Loucy (cell line): Measurements from ENCODE around the gene MCAM.

Source experiments
- H2AFZ ChIP-seq: fragments of 200-600 bp; sonication (generic); 2 replicates; pipeline ENCODE4 v1.6.0; 2016; ENCODE audit warnings: antibody characterized with exemption, mild to moderate bottlenecking, low read length, moderate library complexity
- H3F3A ChIP-seq: fragments of 200-600 bp; 2 replicates; pipeline ENCODE4 v1.6.0; 2016; ENCODE audit warnings: antibody characterized with exemption, low read depth, mild to moderate bottlenecking
- H3K27me3 ChIP-seq: fragments of 200-600 bp; sonication (generic); 2 replicates; pipeline ENCODE4 v1.6.1; 2014; ENCODE audit warnings: low read length, mild to moderate bottlenecking; ENCODE audit not compliant: insufficient read depth, poor library complexity, severe bottlenecking
- H3K36me3 ChIP-seq: fragments of 200-600 bp; sonication (generic); 2 replicates; pipeline ENCODE4 v1.6.1; 2016; ENCODE audit warnings: low read length; ENCODE audit not compliant: insufficient read depth
- H3K4me1 ChIP-seq: fragments of 200-600 bp; sonication (generic); 2 replicates; pipeline ENCODE4 v1.5.1; 2014; ENCODE audit warnings: low read length, mild to moderate bottlenecking; ENCODE audit not compliant: insufficient read depth, poor library complexity, severe bottlenecking
- H3K4me2 ChIP-seq: fragments of 200-600 bp; sonication (generic); 2 replicates; pipeline ENCODE4 v1.6.0; 2014; ENCODE audit warnings: antibody characterized with exemption, low read length, low read depth, mild to moderate bottlenecking; ENCODE audit not compliant: poor library complexity, severe bottlenecking
- H3K4me3 ChIP-seq: fragments of 200-600 bp; sonication (generic); 2 replicates; pipeline ENCODE4 v1.5.1; 2014; ENCODE audit warnings: low read length, mild to moderate bottlenecking, mixed read lengths; ENCODE audit not compliant: poor library complexity, severe bottlenecking
- H3K79me2 ChIP-seq: fragments of 200-600 bp; sonication (generic); 2 replicates; pipeline ENCODE4 v1.6.1; 2014; ENCODE audit warnings: low read length; ENCODE audit not compliant: insufficient read depth
- H3K9ac ChIP-seq: fragments of 200-600 bp; sonication (generic); 2 replicates; pipeline ENCODE4 v1.6.0; 2014; ENCODE audit warnings: mild to moderate bottlenecking, low read depth, low read length, moderate library complexity; ENCODE audit not compliant: poor library complexity, severe bottlenecking
- H3K9me2 ChIP-seq: fragments of 200-600 bp; sonication (generic); replicated peaks from 2 replicates; pipeline ENCODE4 v1.6.1; 2016; ENCODE audit warnings: low read depth, low read length, mixed read lengths
- H3K9me3 ChIP-seq: fragments of 200-600 bp; sonication (generic); 2 replicates; pipeline ENCODE4 v1.6.1; 2014; ENCODE audit warnings: mild to moderate bottlenecking, antibody characterized with exemption, low read length, low read depth; ENCODE audit not compliant: insufficient read depth
- H4K20me1 ChIP-seq: fragments of 200-600 bp; sonication (generic); 2 replicates; pipeline ENCODE4 v1.6.0; 2014; ENCODE audit warnings: antibody characterized with exemption, low read length, mild to moderate bottlenecking; ENCODE audit not compliant: insufficient read depth, poor library complexity, severe bottlenecking
- EZH2phosphoT487 ChIP-seq: fragments of 200-600 bp; IDR thresholded peaks from 2 replicates; pipeline ENCODE4 v1.6.1; 2018; ENCODE audit warnings: antibody characterized with exemption, mild to moderate bottlenecking, moderate library complexity, borderline replicate concordance
- TF ChIP-seq, protein P1 (sequence below): fragments of 200-600 bp; sonication (generic); conservative IDR thresholded peaks from 2 replicates; pipeline ENCODE4 v1.5.1; 2014; ENCODE audit warnings: mild to moderate bottlenecking, antibody characterized with exemption, low read length

MCAM gene, protein sequence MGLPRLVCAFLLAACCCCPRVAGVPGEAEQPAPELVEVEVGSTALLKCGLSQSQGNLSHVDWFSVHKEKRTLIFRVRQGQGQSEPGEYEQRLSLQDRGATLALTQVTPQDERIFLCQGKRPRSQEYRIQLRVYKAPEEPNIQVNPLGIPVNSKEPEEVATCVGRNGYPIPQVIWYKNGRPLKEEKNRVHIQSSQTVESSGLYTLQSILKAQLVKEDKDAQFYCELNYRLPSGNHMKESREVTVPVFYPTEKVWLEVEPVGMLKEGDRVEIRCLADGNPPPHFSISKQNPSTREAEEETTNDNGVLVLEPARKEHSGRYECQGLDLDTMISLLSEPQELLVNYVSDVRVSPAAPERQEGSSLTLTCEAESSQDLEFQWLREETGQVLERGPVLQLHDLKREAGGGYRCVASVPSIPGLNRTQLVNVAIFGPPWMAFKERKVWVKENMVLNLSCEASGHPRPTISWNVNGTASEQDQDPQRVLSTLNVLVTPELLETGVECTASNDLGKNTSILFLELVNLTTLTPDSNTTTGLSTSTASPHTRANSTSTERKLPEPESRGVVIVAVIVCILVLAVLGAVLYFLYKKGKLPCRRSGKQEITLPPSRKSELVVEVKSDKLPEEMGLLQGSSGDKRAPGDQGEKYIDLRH

DNA sequence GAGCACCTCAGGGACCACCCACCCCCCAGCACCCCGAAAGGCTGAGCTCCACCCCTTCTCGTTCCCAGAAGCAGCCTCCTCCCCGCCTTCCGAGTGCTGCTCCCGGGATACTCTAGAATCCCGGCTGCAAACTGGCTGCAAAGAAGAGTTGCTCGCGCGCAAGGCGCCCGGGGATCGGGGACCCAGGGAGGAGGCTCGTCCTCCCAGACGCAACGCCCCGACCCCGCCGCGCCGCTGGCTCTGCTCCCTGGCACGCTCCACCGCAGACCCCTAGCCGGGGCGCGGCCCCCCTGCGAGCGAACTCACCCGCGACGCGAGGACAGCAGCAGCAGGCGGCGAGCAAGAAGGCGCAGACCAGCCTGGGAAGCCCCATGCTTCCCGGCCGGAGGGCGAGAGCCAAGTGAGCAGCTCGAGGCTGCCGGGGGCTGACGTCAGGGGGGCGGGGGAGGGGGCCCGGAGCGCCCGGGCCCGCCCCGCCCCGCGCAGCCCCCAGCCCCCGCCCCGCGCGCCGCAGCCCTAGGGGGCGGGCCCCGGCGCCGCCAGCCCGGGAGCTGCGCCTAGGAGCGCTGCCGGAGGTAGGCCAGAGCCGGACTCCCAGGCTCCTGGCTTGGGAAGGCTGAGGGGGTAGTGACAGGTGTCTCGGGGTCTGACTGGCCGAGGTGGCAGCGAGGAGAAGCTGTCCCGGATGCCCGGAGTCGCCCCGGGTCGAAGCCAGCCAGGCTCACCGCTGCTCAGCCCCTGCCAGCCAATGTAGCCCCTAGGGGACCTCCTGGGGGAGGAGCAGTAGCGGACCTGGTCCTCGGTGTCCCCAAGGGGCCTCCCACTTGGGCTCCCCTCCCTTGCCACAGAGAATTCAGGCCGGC, at the start of gene MCAM:
Gene MCAM, minus strand, starts transcription at position 402 of the 863 bp plus-strand sequence. Its CDS starts 29 bp downstream, at position 373.
- H3K4me2 ChIP-seq = peak within 1 kb of the TSS; percentile 43
- peak within 1 kb of the TSS; percentile 38 for H3K4me3 ChIP-seq
- H3K9me3 ChIP-seq = no peaks in the 10 kb centered on the region
- TF ChIP-seq, protein P1, sequence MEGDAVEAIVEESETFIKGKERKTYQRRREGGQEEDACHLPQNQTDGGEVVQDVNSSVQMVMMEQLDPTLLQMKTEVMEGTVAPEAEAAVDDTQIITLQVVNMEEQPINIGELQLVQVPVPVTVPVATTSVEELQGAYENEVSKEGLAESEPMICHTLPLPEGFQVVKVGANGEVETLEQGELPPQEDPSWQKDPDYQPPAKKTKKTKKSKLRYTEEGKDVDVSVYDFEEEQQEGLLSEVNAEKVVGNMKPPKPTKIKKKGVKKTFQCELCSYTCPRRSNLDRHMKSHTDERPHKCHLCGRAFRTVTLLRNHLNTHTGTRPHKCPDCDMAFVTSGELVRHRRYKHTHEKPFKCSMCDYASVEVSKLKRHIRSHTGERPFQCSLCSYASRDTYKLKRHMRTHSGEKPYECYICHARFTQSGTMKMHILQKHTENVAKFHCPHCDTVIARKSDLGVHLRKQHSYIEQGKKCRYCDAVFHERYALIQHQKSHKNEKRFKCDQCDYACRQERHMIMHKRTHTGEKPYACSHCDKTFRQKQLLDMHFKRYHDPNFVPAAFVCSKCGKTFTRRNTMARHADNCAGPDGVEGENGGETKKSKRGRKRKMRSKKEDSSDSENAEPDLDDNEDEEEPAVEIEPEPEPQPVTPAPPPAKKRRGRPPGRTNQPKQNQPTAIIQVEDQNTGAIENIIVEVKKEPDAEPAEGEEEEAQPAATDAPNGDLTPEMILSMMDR = no peak
- no peak for TF ChIP-seq EZH2phosphoT487
- H4K20me1 ChIP-seq = no peaks in the 10 kb centered on the region
- no peaks in the 10 kb centered on the region for H3K9me2 ChIP-seq
- H3K9ac ChIP-seq = no peak within 1 kb of the TSS
- H3F3A ChIP-seq = no peaks in the 10 kb centered on the region
- H3K79me2 ChIP-seq = no peaks in the 10 kb centered on the region
- H3K4me1 ChIP-seq = peaks cover 15% of the 10 kb centered on the region
- peaks cover 6% of the 10 kb centered on the region for H3K27me3 ChIP-seq
- H3K36me3 ChIP-seq = no peaks in the 10 kb centered on the region
- H2AFZ ChIP-seq = no peak within 1 kb of the TSS

- H4K20me1 ChIP-seq = no peaks in the 10 kb centered on the region
- no peak overlapping the region for H3K4me2 ChIP-seq
- H2AFZ ChIP-seq = no peak overlapping the region
- no peaks in the 10 kb centered on the region for H3K36me3 ChIP-seq
- H3F3A ChIP-seq = no peaks in the 10 kb centered on the region
- no peaks in the 10 kb centered on the region for H3K27me3 ChIP-seq
- H3K9ac ChIP-seq = no peak overlapping the region
- no peaks in the 10 kb centered on the region for H3K9me3 ChIP-seq
- H3K4me1 ChIP-seq = peaks cover 1% of the 10 kb centered on the region
- no peak for TF ChIP-seq EZH2phosphoT487
- TF ChIP-seq, protein P1 = no peak
- H3K4me3 ChIP-seq = no peak overlapping the region
- H3K9me2 ChIP-seq = no peaks in the 10 kb centered on the region
- H3K79me2 ChIP-seq = no peaks in the 10 kb centered on the region
These were observed 48.2 kb upstream of the MCAM start for GRCh38 chr11:119365071-119365591.

DNA sequence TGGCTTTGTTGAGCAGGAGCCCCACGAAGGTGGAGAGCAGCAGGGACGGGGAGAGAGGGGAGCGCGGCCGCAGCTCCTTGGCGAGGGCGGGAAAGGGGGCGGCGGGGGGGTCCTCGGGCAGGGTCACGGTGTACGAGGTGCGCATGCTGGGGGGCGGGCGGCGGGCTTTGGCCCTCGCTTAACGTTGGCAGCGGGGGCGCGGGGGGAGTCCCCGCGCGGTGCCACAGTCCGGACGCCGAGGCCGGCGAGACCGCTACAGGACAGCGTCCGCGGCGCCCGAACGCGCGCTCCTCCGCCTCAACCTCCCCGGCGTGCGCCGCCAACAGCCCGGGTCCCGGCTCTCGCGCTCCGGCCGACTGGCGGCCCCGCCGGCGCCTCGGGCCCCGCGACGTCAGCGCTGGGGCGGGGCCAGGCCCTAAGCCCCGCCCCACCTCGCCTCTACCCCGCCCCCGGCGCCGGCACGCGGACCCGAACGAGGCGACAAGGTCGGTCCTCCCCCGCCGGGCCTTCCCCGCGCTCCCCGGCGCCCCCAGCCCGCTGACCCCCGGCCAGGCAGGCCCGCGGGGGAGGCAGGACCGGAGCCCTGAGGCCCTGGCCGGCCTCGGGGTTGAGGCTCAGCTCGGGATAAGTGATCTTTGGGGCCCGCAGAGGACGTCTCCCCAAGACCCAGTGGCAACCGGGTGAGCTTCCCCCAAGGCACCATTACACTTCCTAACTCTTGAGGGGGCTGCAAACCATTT, 47.1 kb upstream of the MCAM start:
- Histone ChIP-seq H4K20me1 (no peaks in the 10 kb centered on the region), H3K4me1 (peaks cover 10% of the 10 kb centered on the region), H3K9me3 (no peaks in the 10 kb centered on the region), H3K36me3 (no peaks in the 10 kb centered on the region), H2AFZ (no peak overlapping the region), H3K4me3 (no peak overlapping the region), H3K79me2 (no peaks in the 10 kb centered on the region), H3K27me3 (no peaks in the 10 kb centered on the region), H3K9ac (no peak overlapping the region), H3K4me2 (no peak overlapping the region), H3F3A (no peaks in the 10 kb centered on the region), H3K9me2 (no peaks in the 10 kb centered on the region)
- TF ChIP-seq, protein P1 = no peak
- TF ChIP-seq EZH2phosphoT487 = no peak
